Lung (tissue), 12 donors: Measurements from ENCODE around the gene GPR176. TPM values are rescaled to one million over a fixed set of nuclear protein-coding genes. Genes with fewer than 3 reads are reported as not detected.

ENCODE experiments used
- ATAC-seq: fragments of 200-7000 bp; cut with Tn5 transposase; one replicate; pipeline ENCODE4 v1.9.1; 2020; ENCODE audit warnings: moderate number of reproducible peaks; ENCODE audit not compliant: insufficient read depth, low FRiP score
- DNase-seq, 3 donors: peaks; one replicate each; pipeline ENCODE4 v3.0.0-alpha.2; 2013 to 2017
- H3K27ac ChIP-seq, 2 donors: one replicate each; pipeline ENCODE4 v1.5.1; 2013; ENCODE audit warnings: mild to moderate bottlenecking in 2 of 2, moderate library complexity in 2 of 2, control low read depth in 1 of 2, inconsistent platforms in 1 of 2, low read depth in 1 of 2, low read length in 1 of 2
- H3K27me3 ChIP-seq, 3 donors: one replicate each; pipeline ENCODE4 v1.5.1; 2013; ENCODE audit warnings: low read length in 2 of 3; ENCODE audit not compliant: control insufficient read depth in 3 of 3, insufficient read depth in 3 of 3
- H3K36me3 ChIP-seq, 4 donors: one replicate each; pipeline ENCODE4 v1.5.1; 2013; ENCODE audit warnings: low read length in 4 of 4, mild to moderate bottlenecking in 1 of 4, moderate library complexity in 1 of 4; ENCODE audit not compliant: control insufficient read depth in 4 of 4, insufficient read depth in 4 of 4
- H3K4me1 ChIP-seq, 5 donors: one replicate each; pipeline ENCODE4 v1.5.1; 2013; ENCODE audit warnings: low read length in 5 of 5, mild to moderate bottlenecking in 2 of 5, moderate library complexity in 1 of 5; ENCODE audit not compliant: control insufficient read depth in 5 of 5, insufficient read depth in 5 of 5
- H3K4me3 ChIP-seq: one replicate; pipeline ENCODE4 v1.5.1; 2013; ENCODE audit warnings: mild to moderate bottlenecking, control low read depth, moderate library complexity
- H3K9ac ChIP-seq, 2 donors: one replicate each; pipeline ENCODE4 v1.5.1; 2013; ENCODE audit warnings: low read length in 2 of 2, control low read depth in 1 of 2; ENCODE audit not compliant: insufficient read depth in 1 of 2
- H3K9me3 ChIP-seq, 4 donors: one replicate each; pipeline ENCODE4 v1.5.1; 2013; ENCODE audit warnings: low read length in 3 of 4, mild to moderate bottlenecking in 1 of 4, moderate library complexity in 1 of 4; ENCODE audit not compliant: control insufficient read depth in 4 of 4, insufficient read depth in 3 of 4
- WGBS, 2 donors: extraction: QIAGEN DNeasy Blood & Tissue Kit; methylation state at CpG; one replicate each; pipeline ENCODE4 v1.1.7; 2013; 5-methylcytosine and 5-hydroxymethylcytosine counted together
- polyA plus RNA-seq, 2 donors: library from polyadenylated mRNA; stranded (reverse); fragments of 200-250 nt; gene quantifications; one replicate each; pipeline ENCODE4 v1.2.1, GENCODE V29; 2013
- total RNA-seq, 2 donors: library from RNA; depleted of rRNA in 1 of 2; stranded (reverse); fragments of >200 nt in 1 of 2; gene quantifications; one replicate each; pipeline ENCODE4 v1.2.1, GENCODE V29; 2014 to 2021
- TF ChIP-seq, protein P1 (sequence below): IDR thresholded peaks from 2 replicates; pipeline ENCODE4 v1.5.1; 2012; ENCODE audit warnings: mild to moderate bottlenecking; ENCODE audit errors: control extremely low read depth, extremely low read depth
- donor health status: control.
- donor health status: control.
- donor health status: Bipolar disorder and iron deficiency.
- donor health status: healthy.
- donor health status: DM: yes; HTN: yes; CAD: no.

Gene GPR176
- total and polyA plus RNA-seq, 4 donors: 1.7 to 9.0 (median 6.6) TPM

DNA sequence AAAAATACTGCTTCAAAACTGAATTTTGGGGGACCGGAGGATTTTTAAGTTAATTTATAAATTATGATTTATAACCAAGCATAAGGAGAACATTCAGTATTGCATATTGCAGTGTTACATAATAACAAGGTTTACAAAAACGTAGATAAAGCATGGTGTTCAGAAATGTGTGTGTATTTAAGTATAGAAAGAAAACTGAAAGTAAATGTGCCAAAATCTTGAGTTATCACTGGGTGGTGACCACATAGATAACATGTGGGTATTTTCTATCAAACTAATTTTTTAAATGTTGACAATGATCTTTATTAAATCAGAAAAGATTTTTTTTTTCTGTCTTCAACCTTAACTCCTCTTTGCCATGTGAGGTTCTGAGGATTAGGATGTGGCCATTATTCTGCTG is 46.5 kb upstream of the GPR176 start:
- Histone ChIP-seq H3K9me3 (no peaks in the 10 kb centered on the region), H3K4me1 (peaks cover 0 to 5% (median 0%) of the 10 kb centered on the region in 5 donors), H3K9ac (no peak overlapping the region), H3K27me3 (no peaks in the 10 kb centered on the region), H3K36me3 (peaks cover 13 to 40% (median 32%) of the 10 kb centered on the region in 4 donors), H3K27ac (no peak overlapping the region), H3K4me3 (no peak overlapping the region)
- ATAC-seq (no peak), DNase-seq (no peak)
- TF ChIP-seq, protein P1, sequence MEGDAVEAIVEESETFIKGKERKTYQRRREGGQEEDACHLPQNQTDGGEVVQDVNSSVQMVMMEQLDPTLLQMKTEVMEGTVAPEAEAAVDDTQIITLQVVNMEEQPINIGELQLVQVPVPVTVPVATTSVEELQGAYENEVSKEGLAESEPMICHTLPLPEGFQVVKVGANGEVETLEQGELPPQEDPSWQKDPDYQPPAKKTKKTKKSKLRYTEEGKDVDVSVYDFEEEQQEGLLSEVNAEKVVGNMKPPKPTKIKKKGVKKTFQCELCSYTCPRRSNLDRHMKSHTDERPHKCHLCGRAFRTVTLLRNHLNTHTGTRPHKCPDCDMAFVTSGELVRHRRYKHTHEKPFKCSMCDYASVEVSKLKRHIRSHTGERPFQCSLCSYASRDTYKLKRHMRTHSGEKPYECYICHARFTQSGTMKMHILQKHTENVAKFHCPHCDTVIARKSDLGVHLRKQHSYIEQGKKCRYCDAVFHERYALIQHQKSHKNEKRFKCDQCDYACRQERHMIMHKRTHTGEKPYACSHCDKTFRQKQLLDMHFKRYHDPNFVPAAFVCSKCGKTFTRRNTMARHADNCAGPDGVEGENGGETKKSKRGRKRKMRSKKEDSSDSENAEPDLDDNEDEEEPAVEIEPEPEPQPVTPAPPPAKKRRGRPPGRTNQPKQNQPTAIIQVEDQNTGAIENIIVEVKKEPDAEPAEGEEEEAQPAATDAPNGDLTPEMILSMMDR: no peak
- 57 to 59% methylated on average over 2 of the region's 2 CpGs for WGBS, 2 donors

DNA sequence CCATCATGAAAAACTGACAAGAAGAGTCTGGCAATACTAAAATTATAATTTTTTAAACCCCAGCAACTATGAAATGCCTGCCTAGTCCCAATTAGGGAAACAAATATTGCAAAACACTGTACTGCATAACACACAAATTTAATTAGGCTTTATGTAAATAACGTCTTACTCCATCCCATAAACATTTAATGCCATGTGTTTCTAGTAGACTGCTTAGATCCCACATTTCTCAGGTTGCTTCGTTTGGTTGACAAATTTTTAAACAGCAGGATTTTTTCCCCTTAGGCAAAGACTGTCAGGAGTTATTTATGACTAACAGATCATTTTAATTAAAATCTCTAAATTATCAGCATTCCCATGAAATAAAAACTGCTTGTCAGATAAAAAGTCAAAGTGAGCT is 43.7 kb upstream of the GPR176 start:
- no peak overlapping the region for H3K27ac ChIP-seq
- no peaks in the 10 kb centered on the region for H3K27me3 ChIP-seq
- TF ChIP-seq, protein P1: no peak
- ATAC-seq (no peak), DNase-seq (no peak)
- no peaks in the 10 kb centered on the region for H3K9me3 ChIP-seq
- 65 to 79% methylated on average over 2 of the region's 2 CpGs for WGBS, 2 donors
- H3K36me3 ChIP-seq: peaks cover 15 to 53% (median 36%) of the 10 kb centered on the region in 4 donors
- H3K9ac ChIP-seq: no peak overlapping the region
- H3K4me1 ChIP-seq: no peaks in the 10 kb centered on the region
- H3K4me3 ChIP-seq: no peak overlapping the region

DNA sequence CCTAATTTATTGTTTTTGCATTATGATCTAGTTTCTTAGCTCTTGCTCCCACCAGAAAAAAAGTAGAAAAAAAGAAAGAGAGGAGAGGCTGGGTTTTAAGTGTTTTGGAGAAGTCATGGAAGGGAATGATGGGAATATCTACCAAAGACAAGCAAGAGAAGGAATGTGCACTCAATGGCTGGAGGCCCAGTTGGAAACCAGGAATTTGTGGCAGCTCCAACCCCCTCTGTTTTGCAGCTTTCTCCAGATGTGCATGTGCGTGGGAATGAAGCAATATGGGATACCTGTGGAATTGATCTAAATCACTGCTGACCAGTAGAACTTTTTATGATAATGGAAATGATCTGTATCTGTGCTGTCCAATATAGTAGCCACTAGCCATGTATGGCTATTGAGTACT is 41.0 kb upstream of the GPR176 start:
- ATAC-seq (no peak), DNase-seq (no peak)
- Histone ChIP-seq H3K9me3 (no peaks in the 10 kb centered on the region), H3K9ac (no peak overlapping the region), H3K4me3 (no peak overlapping the region), H3K27me3 (no peaks in the 10 kb centered on the region), H3K36me3 (peaks cover 18 to 49% (median 35%) of the 10 kb centered on the region in 4 donors), H3K4me1 (no peaks in the 10 kb centered on the region), H3K27ac (no peak overlapping the region)
- WGBS, 2 donors: 91 to 93% methylated on average over 1 of the region's 1 CpG
- TF ChIP-seq, protein P1: no peak

DNA sequence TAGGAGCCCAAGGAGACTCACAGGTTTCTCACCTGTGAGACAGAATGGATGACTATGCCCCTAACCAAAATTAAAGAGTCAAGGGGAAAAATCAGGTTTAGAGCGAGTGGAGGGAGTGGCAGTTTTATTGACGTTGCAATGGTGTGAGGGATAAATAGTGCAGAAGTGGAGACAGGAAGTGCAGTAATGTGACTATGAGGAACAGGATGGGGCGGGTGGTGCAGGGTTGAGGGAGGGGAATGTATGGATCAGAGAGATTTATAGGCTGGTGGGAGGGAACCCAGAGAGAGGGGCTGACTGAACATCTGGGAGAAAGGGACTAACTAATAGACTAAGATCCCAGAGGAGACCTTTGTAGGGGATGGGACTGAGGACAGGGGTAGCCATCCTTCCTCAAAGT is 40.3 kb upstream of the GPR176 start:
- no peaks in the 10 kb centered on the region for H3K9me3 ChIP-seq
- WGBS, 2 donors: 45 to 63% methylated on average over 3 of the region's 3 CpGs
- TF ChIP-seq, protein P1: no peak

More for the DNA sequence above, 40.3 kb upstream of the GPR176 start:
- peaks cover 19 to 46% (median 32%) of the 10 kb centered on the region in 4 donors for H3K36me3 ChIP-seq
- H3K27me3 ChIP-seq: no peaks in the 10 kb centered on the region
- no peaks in the 10 kb centered on the region for H3K4me1 ChIP-seq
- ATAC-seq (no peak), DNase-seq (no peak)
- no peak overlapping the region for H3K9ac ChIP-seq
- H3K27ac ChIP-seq: no peak overlapping the region
- no peak overlapping the region for H3K4me3 ChIP-seq
